ENCODE results near the gene RBM25. TPM values are rescaled to one million over a fixed set of nuclear protein-coding genes. Genes with fewer than 3 reads are reported as not detected.

The RBM25 gene
- total RNA-seq, 1 experiment from 2014 or later: 31.0 TPM

DNA sequence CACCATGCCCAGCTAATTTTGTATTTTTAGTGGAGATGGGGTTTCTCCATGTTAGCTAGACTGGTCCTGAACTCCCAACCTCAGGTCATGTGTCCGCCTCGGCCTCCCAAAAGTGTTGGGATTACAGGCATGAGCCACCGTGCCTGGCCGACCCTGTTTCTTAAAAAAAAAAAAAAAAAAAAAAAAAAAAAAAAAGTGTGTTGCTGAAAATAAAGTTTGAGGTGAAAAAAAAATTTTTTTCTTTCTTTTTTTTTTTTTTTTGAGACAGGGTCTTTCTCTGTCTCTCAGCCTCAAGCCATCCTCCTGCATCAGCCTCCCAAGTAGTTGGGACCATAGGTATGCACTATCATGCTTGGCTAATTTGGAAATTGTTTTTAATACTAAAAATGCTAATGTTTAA lies 11.3 kb downstream of the RBM25 start:
- DNase-seq (ENCODE audit: low read depth, low spot score): no peak
- in situ Hi-C loops (cut with HindIII; ENCODE audit: low pct_unique_long_range_greater_than_20kb, low sequenced_read_pairs): no loop called here

DNA sequence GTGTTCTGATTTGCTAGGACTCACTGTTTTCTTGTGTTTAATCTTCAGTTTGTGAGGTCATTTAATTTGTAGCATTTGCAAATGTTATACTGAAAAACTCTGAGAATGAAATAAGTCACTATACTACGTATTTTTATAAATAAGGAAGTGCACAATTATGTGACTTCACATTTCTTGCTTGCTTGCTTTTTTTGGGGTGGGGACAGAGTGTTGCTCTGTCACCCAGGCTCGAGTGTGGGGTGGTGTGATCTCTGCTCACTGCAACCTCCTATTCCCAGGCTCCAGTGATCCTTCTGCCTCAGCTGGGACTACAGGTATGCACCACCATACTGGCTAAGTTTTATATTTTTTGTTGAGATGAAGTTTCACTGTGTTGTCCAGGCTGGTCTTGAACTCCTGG lies 32.7 kb downstream of the RBM25 start:
- in situ Hi-C loops (cut with HindIII; ENCODE audit: low pct_unique_long_range_greater_than_20kb, low sequenced_read_pairs): no loop called here

DNA sequence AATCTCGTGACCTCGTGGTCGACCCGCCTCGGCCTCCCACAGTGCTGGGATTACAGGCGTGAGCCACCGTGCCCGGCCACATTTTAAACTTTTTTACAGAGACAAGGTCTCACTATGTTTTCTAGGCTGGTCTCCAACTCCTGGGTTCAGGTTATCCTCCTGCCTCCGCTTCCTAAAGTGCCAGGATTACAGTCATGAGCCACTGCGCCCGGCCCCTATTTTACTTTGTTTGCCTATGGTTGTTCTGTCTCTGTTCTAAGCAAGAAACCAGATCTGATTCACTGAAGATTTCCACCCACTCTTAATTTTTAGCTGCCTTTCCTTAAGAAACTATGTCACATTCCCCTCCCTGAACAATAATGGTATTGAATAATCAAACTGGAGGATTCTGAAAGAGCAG lies 39.1 kb downstream of the RBM25 start:
- DNase-seq (ENCODE audit: low read depth, low spot score): peak; percentile 7
- in situ Hi-C loops (cut with HindIII; ENCODE audit: low pct_unique_long_range_greater_than_20kb, low sequenced_read_pairs): no loop called here

More for the DNA sequence above, 32.7 kb downstream of the RBM25 start:
- no peak for DNase-seq (ENCODE audit: low read depth, low spot score)

- DNase-seq (ENCODE audit: low read depth, low spot score): no peak
- in situ Hi-C loops (cut with HindIII; ENCODE audit: low pct_unique_long_range_greater_than_20kb, low sequenced_read_pairs): no loop called here
Measured at GRCh38 chr14:73100334-73100733, 42.0 kb downstream of the RBM25 start.

GRCh38 chr14:73102806-73103497 lies 44.6 kb downstream of the RBM25 start:
- in situ Hi-C loops (cut with HindIII; ENCODE audit: low pct_unique_long_range_greater_than_20kb, low sequenced_read_pairs): no loop called here
- DNase-seq (ENCODE audit: low read depth, low spot score): no peak

GRCh38 chr14:73105050-73105449 lies 46.7 kb downstream of the RBM25 start:
- in situ Hi-C loops (cut with HindIII; ENCODE audit: low pct_unique_long_range_greater_than_20kb, low sequenced_read_pairs): no loop called here
- DNase-seq (ENCODE audit: low read depth, low spot score): no peak

- in situ Hi-C loops (cut with HindIII; ENCODE audit: low pct_unique_long_range_greater_than_20kb, low sequenced_read_pairs): no loop called here
- no peak for DNase-seq (ENCODE audit: low read depth, low spot score)
Measured at GRCh38 chr14:73105727-73106126, 47.4 kb downstream of the RBM25 start.

DNA sequence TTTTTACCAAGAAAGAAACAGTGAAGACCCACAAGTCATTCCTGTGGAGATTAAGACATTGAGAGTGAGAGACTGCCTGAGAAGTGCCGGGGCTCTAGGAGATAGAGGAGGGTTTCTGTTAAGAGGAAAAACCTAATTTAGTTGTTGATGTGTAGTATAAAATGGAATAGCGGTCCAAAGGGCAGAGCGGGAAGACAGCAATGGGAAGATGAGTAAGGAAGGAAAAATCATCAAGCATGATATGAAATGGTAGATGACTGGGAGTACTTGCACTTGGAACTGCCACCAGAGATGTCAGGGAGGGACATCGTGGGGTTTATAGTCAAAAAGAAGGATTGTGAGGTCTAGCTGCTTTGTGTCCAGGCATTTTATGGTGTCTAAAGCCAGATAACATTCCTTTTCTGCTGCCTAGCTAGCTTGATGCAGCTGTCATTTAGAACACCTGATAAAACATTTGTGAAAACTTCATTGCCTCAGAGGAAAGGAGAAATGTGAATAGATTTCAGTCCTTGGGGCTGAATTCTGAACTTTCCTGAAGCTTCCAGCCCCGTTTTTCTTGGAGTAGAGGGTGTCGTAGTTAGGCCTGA lies 57.8 kb downstream of the RBM25 start:
- in situ Hi-C loops (cut with HindIII; ENCODE audit: low pct_unique_long_range_greater_than_20kb, low sequenced_read_pairs): no loop called here
- no peak for DNase-seq (ENCODE audit: low read depth, low spot score)

GRCh38 chr14:73124180-73124894 lies 66.0 kb downstream of the RBM25 start:
- in situ Hi-C loops (cut with HindIII; ENCODE audit: low pct_unique_long_range_greater_than_20kb, low sequenced_read_pairs): no loop called here
- DNase-seq (ENCODE audit: low read depth, low spot score): no peak

DNA sequence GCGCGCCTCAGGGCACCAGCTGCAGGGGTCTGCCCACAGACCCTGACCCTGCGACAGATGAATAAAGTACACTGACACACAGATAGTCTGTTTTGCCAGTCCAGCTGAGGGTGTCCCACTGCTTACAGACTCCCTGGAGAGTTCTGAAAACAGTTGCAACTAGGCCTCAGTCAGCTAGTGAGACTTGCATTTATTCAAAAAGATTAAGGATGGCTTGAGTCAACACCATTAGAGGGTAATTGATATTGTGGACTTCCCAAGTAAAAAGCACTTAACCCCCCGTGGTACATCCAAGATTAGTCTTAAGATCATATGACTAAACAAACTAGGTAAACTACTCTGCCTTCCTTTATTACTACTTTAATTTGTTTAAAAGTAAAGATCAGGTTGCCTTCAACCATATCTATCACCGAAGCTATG lies 66.8 kb downstream of the RBM25 start:
- in situ Hi-C loops (cut with HindIII; ENCODE audit: low pct_unique_long_range_greater_than_20kb, low sequenced_read_pairs): no loop called here
- no peak for DNase-seq (ENCODE audit: low read depth, low spot score)

DNA sequence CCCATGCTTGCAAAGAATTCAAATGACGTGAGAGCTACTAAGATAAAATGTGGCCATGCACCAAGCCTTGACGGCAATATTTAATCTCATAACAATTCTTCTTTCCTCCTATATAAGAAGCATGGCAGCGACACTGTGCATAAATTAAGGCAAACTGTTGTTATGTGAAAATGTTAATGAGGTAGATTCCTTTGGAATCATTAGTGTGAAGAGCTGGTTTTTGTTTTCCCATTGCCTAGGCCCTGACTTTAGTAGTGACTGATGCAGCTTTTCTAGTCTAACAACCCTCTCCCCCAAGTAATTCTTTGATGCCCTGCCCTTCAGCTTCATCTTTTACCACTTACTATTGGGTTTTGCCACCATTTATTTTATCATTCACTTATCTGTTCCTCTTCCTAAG lies 67.4 kb downstream of the RBM25 start:
- DNase-seq (ENCODE audit: low read depth, low spot score): no peak
- in situ Hi-C loops (cut with HindIII; ENCODE audit: low pct_unique_long_range_greater_than_20kb, low sequenced_read_pairs): no loop called here

- DNase-seq (ENCODE audit: low read depth, low spot score): peak; percentile 11
- in situ Hi-C loops (cut with HindIII; ENCODE audit: low pct_unique_long_range_greater_than_20kb, low sequenced_read_pairs): no loop called here
Measured at GRCh38 chr14:73133795-73134194, 75.5 kb downstream of the RBM25 start.

- in situ Hi-C loops (cut with HindIII; ENCODE audit: low pct_unique_long_range_greater_than_20kb, low sequenced_read_pairs): no loop called here
- DNase-seq (ENCODE audit: low read depth, low spot score): no peak
Measured at GRCh38 chr14:73136085-73136386, 77.7 kb downstream of the RBM25 start.

GRCh38 chr14:73136387-73137225 lies 78.3 kb downstream of the RBM25 start, which contains the start of gene PSEN1:
PSEN1 (plus strand) TSS chr14:73136507; CDS start chr14:73148020, 11,513 bp downstream.
- DNase-seq (ENCODE audit: low read depth, low spot score): peak; percentile 85
- in situ Hi-C loops (cut with HindIII; ENCODE audit: low pct_unique_long_range_greater_than_20kb, low sequenced_read_pairs): no loop called here

- in situ Hi-C loops (cut with HindIII; ENCODE audit: low pct_unique_long_range_greater_than_20kb, low sequenced_read_pairs): no loop called here
- DNase-seq (ENCODE audit: low read depth, low spot score): no peak
Measured at GRCh38 chr14:73140811-73141323, 82.5 kb downstream of the RBM25 start.

- DNase-seq (ENCODE audit: low read depth, low spot score): no peak
- in situ Hi-C loops (cut with HindIII; ENCODE audit: low pct_unique_long_range_greater_than_20kb, low sequenced_read_pairs): no loop called here
Measured at GRCh38 chr14:73142216-73142615, 83.9 kb downstream of the RBM25 start.

GRCh38 chr14:73143003-73143402 lies 84.7 kb downstream of the RBM25 start:
- in situ Hi-C loops (cut with HindIII; ENCODE audit: low pct_unique_long_range_greater_than_20kb, low sequenced_read_pairs): no loop called here
- DNase-seq (ENCODE audit: low read depth, low spot score): peak; percentile 17

DNA sequence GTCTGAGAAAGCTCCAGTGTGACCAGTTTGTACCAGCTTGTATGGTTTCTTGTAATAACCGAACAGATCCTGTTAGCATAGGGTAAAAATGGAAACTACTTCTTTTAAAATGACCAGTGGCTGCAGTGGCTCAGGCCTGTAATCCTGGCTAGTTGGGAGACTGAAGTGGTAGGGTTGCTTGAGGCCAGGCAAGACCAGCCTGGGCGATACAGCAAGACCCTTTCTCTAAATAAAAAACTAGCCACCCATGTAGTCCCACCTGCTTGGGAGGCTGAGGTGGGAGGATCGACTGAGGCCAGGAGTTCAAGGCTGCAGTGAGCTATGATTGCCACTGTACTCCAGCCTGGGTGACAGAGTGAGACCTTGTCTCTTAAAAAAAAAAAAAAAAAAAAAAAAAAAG lies 85.3 kb downstream of the RBM25 start:
- no peak for DNase-seq (ENCODE audit: low read depth, low spot score)
- in situ Hi-C loops (cut with HindIII; ENCODE audit: low pct_unique_long_range_greater_than_20kb, low sequenced_read_pairs): no loop called here

Measured in SK-MEL-5 (cell line).